ENCODE measurements around the gene CD38. TPM values are rescaled to one million over a fixed set of nuclear protein-coding genes. Genes with fewer than 3 reads are reported as not detected.
"Not testable (repeated sequence)": the region's sequence is repeated elsewhere in the genome, so short reads cannot be mapped to it uniquely, and the experiment has no call there.

CD38 gene
- total and polyA plus RNA-seq, 4 experiments from 2014 or later: 0.69 to 3.0 (median 1.4) TPM

- no peaks in the 10 kb centered on the region for H3K9me3 Mint-ChIP-seq
- no peaks in the 10 kb centered on the region for H3K9me3 ChIP-seq (ENCODE audit: control insufficient read depth in 1 of 2, low read length in 2 of 2)
- intact Hi-C loops (cut with micrococcal nuclease): loop anchor here (5.0 to 10.0 kb wide), 2 partner anchors 75 to 1818 kb away; partner anchors contain the start of genes FAM200B and LAP3
- H3K27me3 Mint-ChIP-seq: no peaks in the 10 kb centered on the region
- peak overlapping the region in 7 of 8 donors; percentile 46 to 81 (median 75) for H3K4me3 Mint-ChIP-seq
- H3K27me3 ChIP-seq (ENCODE audit: insufficient read depth, low read length): no peaks in the 10 kb centered on the region
- peaks cover 45% of the 10 kb centered on the region for H3K4me1 ChIP-seq (ENCODE audit: insufficient read depth, low read length)
- H3K4me3 ChIP-seq (ENCODE audit: low read length in 2 of 2): peak overlapping the region in 1 of 2 donors; percentile 46
- ChIA-PET POLR2A (ENCODE audit: partially characterized antibody) (interaction anchor here (1.0 to 5.8 kb wide), 10 partner anchors 10 to 470 kb away, joined by 3 to 68 read pairs (median 3); partner anchors contain the start of genes FAM200B and FBXL5), CTCF (ENCODE audit: partially characterized antibody) (interaction anchor here (0.7 to 4.3 kb wide), 20 partner anchors 8 to 125 kb away, joined by 3 to 49 read pairs (median 6); partner anchors contain the start of gene CD38)
- H3K27ac Mint-ChIP-seq: peak overlapping the region; percentile 73 to 95 (median 89)
- no peaks in the 10 kb centered on the region for H3K36me3 Mint-ChIP-seq
- no peaks in the 10 kb centered on the region for H3K36me3 ChIP-seq (ENCODE audit: insufficient read depth, low read length)
- DNase-seq: no peak
- H3K4me1 Mint-ChIP-seq: peaks cover 40 to 49% (median 42%) of the 10 kb centered on the region in 4 donors
- H3K27ac ChIP-seq (ENCODE audit: low read depth, low read length): no peak overlapping the region
Measured at GRCh38 chr4:15757054-15757453, 21.1 kb upstream of the CD38 start.

- ChIA-PET POLR2A (ENCODE audit: partially characterized antibody) (interaction anchor here (5.8 kb wide), 1 partner anchor 8 kb away, joined by 68 read pairs; no protein-coding TSS in a partner anchor), CTCF (ENCODE audit: partially characterized antibody) (interaction anchor here (0.7 to 3.5 kb wide), 5 partner anchors 11 to 47 kb away, joined by 3 to 17 read pairs (median 9); partner anchors contain the start of gene CD38)
- Mint-ChIP-seq H3K36me3 (no peaks in the 10 kb centered on the region), H3K27me3 (no peaks in the 10 kb centered on the region), H3K4me3 (no peak overlapping the region), H3K9me3 (no peaks in the 10 kb centered on the region), H3K4me1 (peaks cover 37 to 46% (median 41%) of the 10 kb centered on the region in 4 donors), H3K27ac (peak overlapping the region in 3 of 7 donors; percentile 32 to 75 (median 51))
- H3K9me3 ChIP-seq (ENCODE audit: control insufficient read depth in 1 of 2, low read length in 2 of 2): no peaks in the 10 kb centered on the region
- no peak overlapping the region for H3K4me3 ChIP-seq (ENCODE audit: low read length in 2 of 2)
- H3K4me1 ChIP-seq (ENCODE audit: insufficient read depth, low read length): peaks cover 44% of the 10 kb centered on the region
- no peaks in the 10 kb centered on the region for H3K36me3 ChIP-seq (ENCODE audit: insufficient read depth, low read length)
- no peak overlapping the region for H3K27ac ChIP-seq (ENCODE audit: low read depth, low read length)
- intact Hi-C loops (cut with micrococcal nuclease): loop anchor here (5.0 to 10.0 kb wide), 2 partner anchors 76 to 1817 kb away; partner anchors contain the start of genes FAM200B and LAP3
- no peaks in the 10 kb centered on the region for H3K27me3 ChIP-seq (ENCODE audit: insufficient read depth, low read length)
- no peak for DNase-seq
Measured at GRCh38 chr4:15758294-15758693, 19.8 kb upstream of the CD38 start.

GRCh38 chr4:15762460-15762859 is 15.7 kb upstream of the CD38 start:
- H3K9me3 Mint-ChIP-seq; intact Hi-C loops (cut with micrococcal nuclease); H3K9me3 ChIP-seq (ENCODE audit: control insufficient read depth in 1 of 2, low read length in 2 of 2); H3K4me3 ChIP-seq (ENCODE audit: low read length in 2 of 2); H3K27ac Mint-ChIP-seq; H3K27me3 ChIP-seq (ENCODE audit: insufficient read depth, low read length); H3K36me3 ChIP-seq (ENCODE audit: insufficient read depth, low read length); H3K4me3 Mint-ChIP-seq; H3K27ac ChIP-seq (ENCODE audit: low read depth, low read length); DNase-seq; POLR2A ChIA-PET (ENCODE audit: partially characterized antibody); H3K27me3 Mint-ChIP-seq; H3K36me3 Mint-ChIP-seq: not testable (repeated sequence)
- H3K4me1 ChIP-seq (ENCODE audit: insufficient read depth, low read length): peaks cover 25% of the 10 kb centered on the region
- H3K4me1 Mint-ChIP-seq: peaks cover 20 to 33% (median 26%) of the 10 kb centered on the region in 4 donors
- CTCF ChIA-PET (ENCODE audit: partially characterized antibody): interaction anchor here (1.5 kb wide), 1 partner anchor 43 kb away, joined by 3 read pairs; no protein-coding TSS in a partner anchor

GRCh38 chr4:15765391-15765790 is 12.7 kb upstream of the CD38 start:
- POLR2A ChIA-PET (ENCODE audit: partially characterized antibody): interaction anchor here (1.0 to 3.1 kb wide), 3 partner anchors 10 to 17 kb away, joined by 3 to 68 read pairs (median 15); no protein-coding TSS in a partner anchor
- H3K36me3 Mint-ChIP-seq: no peaks in the 10 kb centered on the region

GRCh38 chr4:15765910-15766697 is 12.0 kb upstream of the CD38 start:
- Mint-ChIP-seq H3K36me3 (no peaks in the 10 kb centered on the region), H3K27me3 (no peaks in the 10 kb centered on the region), H3K4me3 (peak overlapping the region; percentile 10 to 83 (median 62)), H3K27ac (peak overlapping the region; percentile 10 to 93 (median 73)), H3K9me3 (no peaks in the 10 kb centered on the region), H3K4me1 (peaks cover 25 to 43% (median 33%) of the 10 kb centered on the region in 4 donors)
- H3K4me3 ChIP-seq (ENCODE audit: low read length in 2 of 2): no peak overlapping the region
- peaks cover 38% of the 10 kb centered on the region for H3K4me1 ChIP-seq (ENCODE audit: insufficient read depth, low read length)
- CTCF ChIA-PET (ENCODE audit: partially characterized antibody): interaction anchor here (1.1 to 3.3 kb wide), 5 partner anchors 11 to 40 kb away, joined by 3 to 49 read pairs (median 4); no protein-coding TSS in a partner anchor
- H3K27me3 ChIP-seq (ENCODE audit: insufficient read depth, low read length): no peaks in the 10 kb centered on the region
- H3K36me3 ChIP-seq (ENCODE audit: insufficient read depth, low read length): no peaks in the 10 kb centered on the region
- POLR2A ChIA-PET (ENCODE audit: partially characterized antibody): interaction anchor here (0.8 to 3.1 kb wide), 6 partner anchors 10 to 762 kb away, joined by 3 to 68 read pairs (median 5); no protein-coding TSS in a partner anchor
- intact Hi-C loops (cut with micrococcal nuclease): loop anchor here (1.0 kb wide), 4 partner anchors 10 to 764 kb away; partner anchors contain the start of gene CPEB2
- DNase-seq: peak; percentile 66 to 80 (median 79)
- no peak overlapping the region for H3K27ac ChIP-seq (ENCODE audit: low read depth, low read length)
- H3K9me3 ChIP-seq (ENCODE audit: control insufficient read depth in 1 of 2, low read length in 2 of 2): no peaks in the 10 kb centered on the region

More at GRCh38 chr4:15765391-15765790, 12.7 kb upstream of the CD38 start:
- intact Hi-C loops (cut with micrococcal nuclease): no loop called here
- no peaks in the 10 kb centered on the region for H3K36me3 ChIP-seq (ENCODE audit: insufficient read depth, low read length)
- no peaks in the 10 kb centered on the region for H3K27me3 ChIP-seq (ENCODE audit: insufficient read depth, low read length)
- CTCF ChIA-PET (ENCODE audit: partially characterized antibody): interaction anchor here (1.2 to 3.3 kb wide), 3 partner anchors 10 to 28 kb away, joined by 3 to 49 read pairs (median 4); no protein-coding TSS in a partner anchor
- peaks cover 37% of the 10 kb centered on the region for H3K4me1 ChIP-seq (ENCODE audit: insufficient read depth, low read length)
- H3K9me3 Mint-ChIP-seq: no peaks in the 10 kb centered on the region
- DNase-seq: no peak
- H3K27ac Mint-ChIP-seq: peak overlapping the region; percentile 5 to 92 (median 73)
- H3K4me3 Mint-ChIP-seq: peak overlapping the region in 1 of 8 donors; percentile 63
- H3K27me3 Mint-ChIP-seq: no peaks in the 10 kb centered on the region
- H3K4me3 ChIP-seq (ENCODE audit: low read length in 2 of 2): no peak overlapping the region
- H3K4me1 Mint-ChIP-seq: peaks cover 23 to 42% (median 33%) of the 10 kb centered on the region in 4 donors
- no peaks in the 10 kb centered on the region for H3K9me3 ChIP-seq (ENCODE audit: control insufficient read depth in 1 of 2, low read length in 2 of 2)
- H3K27ac ChIP-seq (ENCODE audit: low read depth, low read length): no peak overlapping the region

- Histone ChIP-seq H3K36me3 (ENCODE audit: insufficient read depth, low read length) (no peaks in the 10 kb centered on the region), H3K4me1 (ENCODE audit: insufficient read depth, low read length) (peaks cover 46% of the 10 kb centered on the region), H3K9me3 (ENCODE audit: control insufficient read depth in 1 of 2, low read length in 2 of 2) (no peaks in the 10 kb centered on the region), H3K27ac (ENCODE audit: low read depth, low read length) (no peak overlapping the region), H3K27me3 (ENCODE audit: insufficient read depth, low read length) (no peaks in the 10 kb centered on the region), H3K4me3 (ENCODE audit: low read length in 2 of 2) (no peak overlapping the region)
- Mint-ChIP-seq H3K9me3 (no peaks in the 10 kb centered on the region), H3K4me1 (peaks cover 32 to 50% (median 38%) of the 10 kb centered on the region in 4 donors), H3K36me3 (no peaks in the 10 kb centered on the region), H3K27ac (peak overlapping the region; percentile 10 to 93 (median 73)), H3K4me3 (peak overlapping the region in 7 of 8 donors; percentile 43 to 83 (median 63)), H3K27me3 (no peaks in the 10 kb centered on the region)
- intact Hi-C loops (cut with micrococcal nuclease): loop anchor here (1.0 kb wide), 4 partner anchors 11 to 765 kb away; partner anchors contain the start of gene CPEB2
- POLR2A ChIA-PET (ENCODE audit: partially characterized antibody): interaction anchor here (1.1 to 3.1 kb wide), 5 partner anchors 10 to 763 kb away, joined by 3 to 68 read pairs (median 6); no protein-coding TSS in a partner anchor
- DNase-seq: no peak
- CTCF ChIA-PET (ENCODE audit: partially characterized antibody): interaction anchor here (1.1 to 3.3 kb wide), 4 partner anchors 11 to 39 kb away, joined by 3 to 49 read pairs (median 4); no protein-coding TSS in a partner anchor
Measured at GRCh38 chr4:15766821-15767220, 11.3 kb upstream of the CD38 start.
